PFSK-1 (cell line): ENCODE data around the gene LUZP2.

Experiments
- POLR2AphosphoS5 ChIP-seq: IDR thresholded peaks from 2 replicates; pipeline ENCODE4 v1.6.1; 2012; ENCODE audit warnings: low read depth, mild to moderate bottlenecking, control low read depth, low read length, moderate library complexity
- REST ChIP-seq, 2 experiments: IDR thresholded peaks; 2 replicates each; pipeline versions ENCODE4 v1.6.1 to v1.8.0; 2011 to 2012; ENCODE audit warnings: low read depth in 2 of 2, low read length in 2 of 2, control low read depth in 1 of 2, inconsistent platforms in 1 of 2, mild to moderate bottlenecking in 1 of 2, moderate library complexity in 1 of 2; ENCODE audit not compliant: insufficient read depth in 1 of 2
- TAF1 ChIP-seq: IDR thresholded peaks from 2 replicates; pipeline ENCODE4 v1.6.1; 2012; ENCODE audit warnings: low read length, control low read depth, borderline replicate concordance; ENCODE audit not compliant: insufficient read depth

- no peak for TF ChIP-seq POLR2AphosphoS5
- TF ChIP-seq TAF1, result no peak
- no peak for TF ChIP-seq REST (IDR thresholded peaks at IDR 0.05; ENCODE audit: insufficient read depth in 1 of 2, low read depth in 2 of 2, low read length in 2 of 2)
These were observed 138.9 kb downstream of the LUZP2 start for GRCh38 chr11:24635588-24636290.
